ENCODE data around the gene FCHO2.
"Not testable (repeated sequence)": the region's sequence is repeated elsewhere in the genome, so short reads cannot be mapped to it uniquely, and the experiment has no call there.

The FCHO2 gene

GRCh38 chr5:72956324-72957140 is 691 bp downstream of the FCHO2 start:
- FAIRE-seq: no peak

GRCh38 chr5:72957337-72957736 is 1.5 kb downstream of the FCHO2 start:
- no peak for FAIRE-seq

GRCh38 chr5:72959257-72959656 is 3.4 kb downstream of the FCHO2 start:
- no peak for FAIRE-seq

GRCh38 chr5:72974481-72974880 is 18.6 kb downstream of the FCHO2 start:
- FAIRE-seq: not testable (repeated sequence)

- not testable (repeated sequence) for FAIRE-seq
Observed at GRCh38 chr5:72976810-72977209, 21.0 kb downstream of the FCHO2 start.

- peak; percentile 46 for FAIRE-seq
Observed at GRCh38 chr5:72985719-72986118, 29.9 kb downstream of the FCHO2 start.

GRCh38 chr5:72988769-72989168 is 32.9 kb downstream of the FCHO2 start:
- no peak for FAIRE-seq

GRCh38 chr5:72991394-72991793 is 35.6 kb downstream of the FCHO2 start:
- FAIRE-seq: no peak

- FAIRE-seq: no peak
Observed at GRCh38 chr5:72994578-72994977, 38.7 kb downstream of the FCHO2 start.

GRCh38 chr5:72996632-72997031 is 40.8 kb downstream of the FCHO2 start:
- no peak for FAIRE-seq

- FAIRE-seq: no peak
Observed at GRCh38 chr5:72999916-73000315, 44.1 kb downstream of the FCHO2 start.

GRCh38 chr5:73005886-73006285 is 50.0 kb downstream of the FCHO2 start:
- no peak for FAIRE-seq

- no peak for FAIRE-seq
Observed at GRCh38 chr5:73007051-73007450, 51.2 kb downstream of the FCHO2 start.

GRCh38 chr5:73008831-73009230 is 53.0 kb downstream of the FCHO2 start:
- FAIRE-seq: no peak

- not testable (repeated sequence) for FAIRE-seq
Observed at GRCh38 chr5:73011612-73012011, 55.8 kb downstream of the FCHO2 start.

- FAIRE-seq: no peak
Observed at GRCh38 chr5:73018892-73019291, 63.1 kb downstream of the FCHO2 start.

GRCh38 chr5:73019766-73020165 is 63.9 kb downstream of the FCHO2 start:
- FAIRE-seq: no peak

GRCh38 chr5:73022471-73023169 is 66.8 kb downstream of the FCHO2 start:
- no peak for FAIRE-seq

- not testable (repeated sequence) for FAIRE-seq
Observed at GRCh38 chr5:73024946-73025544, 69.2 kb downstream of the FCHO2 start.

GRCh38 chr5:73027361-73027760 is 71.5 kb downstream of the FCHO2 start:
- peak; percentile 59 for FAIRE-seq

- no peak for FAIRE-seq
Observed at GRCh38 chr5:73027816-73028215, 72.0 kb downstream of the FCHO2 start.

GRCh38 chr5:73028991-73029595 is 73.3 kb downstream of the FCHO2 start:
- FAIRE-seq: no peak

GRCh38 chr5:73030531-73030930 is 74.7 kb downstream of the FCHO2 start:
- FAIRE-seq: no peak

Data from A204.1 (cell line).